ENCODE data around the gene CBFA2T3.

The CBFA2T3 gene

DNA sequence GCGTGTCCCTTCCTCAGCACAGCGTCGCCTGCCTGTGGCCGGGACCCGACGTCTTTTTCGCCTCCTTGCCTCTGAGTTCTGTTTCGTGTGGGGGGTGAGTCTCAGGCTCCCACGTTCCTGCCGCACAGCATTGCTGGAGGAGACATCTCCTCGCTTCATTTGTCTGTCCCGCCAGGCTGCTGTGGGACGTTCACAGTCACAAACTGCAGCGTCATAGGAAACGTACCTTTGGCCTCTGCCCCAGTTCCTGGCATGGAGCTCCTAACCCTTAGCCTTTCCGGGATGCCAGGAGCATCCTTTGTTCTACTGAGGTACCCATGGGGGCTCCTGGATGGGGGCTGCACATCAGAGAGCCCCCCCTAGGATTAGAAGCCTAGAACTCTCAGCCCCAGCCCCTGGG is 18.2 kb upstream of the CBFA2T3 start:
- DNase-seq: no peak

DNA sequence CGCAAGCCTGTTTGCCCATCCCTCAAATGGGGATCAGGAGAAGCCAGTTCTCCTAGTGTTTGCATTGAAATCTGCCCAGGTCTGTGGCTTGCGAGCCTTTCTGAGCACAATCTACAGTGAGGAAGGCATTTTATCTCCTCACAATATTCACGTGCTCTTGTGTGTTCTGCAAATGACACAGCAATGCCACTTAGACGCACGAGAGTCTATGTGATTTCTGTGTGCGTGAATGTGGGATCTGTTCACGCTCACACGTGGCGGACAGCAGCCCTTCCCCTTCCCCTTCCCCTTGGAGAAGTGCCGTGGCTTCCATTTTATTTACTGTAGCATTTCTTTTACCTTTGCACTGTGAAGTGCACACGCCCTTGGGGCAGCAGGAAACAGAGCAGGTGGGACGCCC is 17.7 kb upstream of the CBFA2T3 start:
- no peak for DNase-seq

DNA sequence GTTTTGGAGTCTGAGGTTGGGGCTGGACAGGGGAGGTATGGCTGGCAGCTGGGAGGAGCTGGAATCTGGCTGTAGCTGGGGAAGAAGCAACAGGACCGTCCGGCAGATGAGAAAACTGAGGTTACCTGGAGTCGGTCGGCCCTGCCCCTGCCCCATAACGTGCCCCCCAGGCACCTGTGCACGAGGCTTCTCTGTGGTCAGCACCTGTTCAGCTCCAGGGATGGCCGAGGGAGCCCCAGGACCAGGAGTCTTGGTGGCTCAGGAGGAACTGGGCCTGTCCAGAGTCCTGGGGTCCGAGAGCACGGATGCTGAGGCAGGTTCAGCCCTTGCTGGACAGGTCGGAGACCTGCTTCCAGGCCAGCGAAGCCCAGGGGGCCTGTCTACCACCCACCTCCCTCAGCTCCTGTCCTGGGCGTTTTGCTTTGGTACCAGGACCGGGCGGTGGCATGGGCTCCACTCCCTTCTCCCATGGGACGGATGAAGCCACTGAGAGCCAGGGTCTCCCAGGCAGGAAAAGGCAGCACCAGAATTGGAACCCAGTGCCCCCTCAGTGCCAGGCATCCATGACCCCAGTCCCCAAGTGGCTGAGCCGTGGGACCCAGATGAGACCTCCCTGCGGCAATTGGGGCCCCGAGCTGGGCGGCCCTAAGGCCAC is 17.1 kb upstream of the CBFA2T3 start:
- no peak for DNase-seq

DNA sequence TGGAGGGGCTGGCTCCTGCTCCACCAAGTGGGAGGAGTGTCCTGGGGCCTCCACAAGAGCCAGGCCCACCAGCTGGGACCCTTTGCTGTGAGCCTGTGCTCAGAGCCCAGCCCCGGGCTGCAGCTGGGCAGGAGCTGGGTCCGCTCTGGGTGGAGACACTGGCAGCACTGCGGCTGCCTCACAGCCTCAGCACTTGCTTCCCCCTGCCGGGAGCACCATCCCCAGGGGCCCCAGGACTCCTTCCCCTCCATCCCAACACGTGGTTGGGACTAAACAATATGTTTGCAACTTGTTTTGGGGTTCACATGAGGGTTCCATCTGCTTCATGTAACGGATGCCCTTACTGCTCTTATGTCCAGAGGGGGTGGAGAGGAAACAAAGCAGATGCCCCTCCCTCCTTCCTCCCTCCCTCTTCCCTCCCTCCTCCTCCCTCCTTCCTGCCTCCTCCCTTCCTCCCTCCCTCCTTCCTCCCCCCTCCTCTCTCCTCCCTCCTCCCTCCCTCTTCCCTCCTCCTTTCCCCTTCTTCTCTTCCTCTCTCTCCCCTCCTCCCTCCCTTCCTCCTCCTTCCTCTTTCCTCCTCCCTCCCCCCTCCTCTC is 16.3 kb upstream of the CBFA2T3 start:
- DNase-seq: no peak

DNA sequence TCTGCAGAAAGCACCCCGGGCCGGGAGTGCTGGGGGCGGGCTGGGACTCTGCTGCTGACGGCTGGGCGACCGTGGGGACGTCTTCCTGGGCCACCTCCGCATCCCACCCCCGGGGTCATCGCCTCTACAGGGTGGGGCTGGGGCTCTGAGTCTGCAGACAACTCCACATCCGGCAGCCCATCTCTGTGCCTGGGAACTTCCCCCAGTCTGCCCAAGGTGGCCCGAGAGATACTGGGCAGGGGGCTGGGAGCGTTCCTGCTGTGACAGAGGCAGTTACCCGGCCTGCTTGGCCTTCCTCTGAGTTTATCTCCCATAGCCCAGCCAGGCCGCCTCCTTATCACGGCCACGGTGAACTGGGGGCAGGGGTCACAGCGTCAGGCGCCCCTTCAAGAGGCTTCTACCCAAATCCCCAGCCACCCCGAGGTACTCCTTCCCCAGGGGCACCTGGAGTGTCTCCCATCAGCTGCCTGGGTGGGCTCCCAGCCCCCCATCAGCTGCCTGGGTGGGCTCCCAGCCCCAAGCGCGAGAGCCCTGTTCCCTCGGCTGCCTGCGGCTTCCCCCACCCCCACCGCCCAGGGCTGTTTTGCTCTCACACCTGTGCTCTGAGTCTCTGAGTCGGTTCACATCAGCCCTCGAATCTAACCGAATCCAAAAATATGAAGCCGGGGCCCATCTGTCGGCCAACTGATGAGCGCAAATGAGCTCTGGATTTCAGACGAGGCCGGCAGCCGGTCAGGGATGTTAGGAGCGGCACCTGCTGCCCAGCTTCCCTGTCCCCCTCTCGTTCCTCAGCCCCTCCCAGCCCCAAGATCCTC is 15.6 kb upstream of the CBFA2T3 start:
- no peak for DNase-seq

DNA sequence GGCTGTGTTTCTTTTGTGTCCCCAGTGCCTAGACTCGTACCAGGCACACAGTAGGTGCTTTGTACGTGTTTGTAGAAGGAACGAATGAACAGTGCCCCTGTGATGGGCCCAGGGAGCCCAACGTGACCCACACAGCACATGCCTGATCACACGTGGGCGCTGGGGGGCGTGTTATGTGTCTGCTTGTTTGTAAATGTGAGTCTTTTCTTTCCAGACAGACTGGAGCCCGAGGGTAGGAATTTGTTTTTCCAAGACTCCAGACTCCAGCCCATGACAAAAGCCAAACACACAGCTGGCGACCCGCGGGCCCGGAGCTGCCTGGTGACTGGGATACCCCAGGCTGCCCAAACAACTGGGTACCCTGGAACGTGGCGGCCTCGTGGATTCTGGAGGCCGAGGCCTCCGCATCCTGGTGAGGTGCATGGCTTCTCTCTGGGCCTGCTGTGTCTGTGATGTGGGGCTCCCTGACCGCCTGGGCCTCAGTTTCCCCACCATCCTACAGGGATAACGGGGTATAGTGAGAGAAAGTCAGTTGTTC is 14.9 kb upstream of the CBFA2T3 start:
- no peak for DNase-seq

DNA sequence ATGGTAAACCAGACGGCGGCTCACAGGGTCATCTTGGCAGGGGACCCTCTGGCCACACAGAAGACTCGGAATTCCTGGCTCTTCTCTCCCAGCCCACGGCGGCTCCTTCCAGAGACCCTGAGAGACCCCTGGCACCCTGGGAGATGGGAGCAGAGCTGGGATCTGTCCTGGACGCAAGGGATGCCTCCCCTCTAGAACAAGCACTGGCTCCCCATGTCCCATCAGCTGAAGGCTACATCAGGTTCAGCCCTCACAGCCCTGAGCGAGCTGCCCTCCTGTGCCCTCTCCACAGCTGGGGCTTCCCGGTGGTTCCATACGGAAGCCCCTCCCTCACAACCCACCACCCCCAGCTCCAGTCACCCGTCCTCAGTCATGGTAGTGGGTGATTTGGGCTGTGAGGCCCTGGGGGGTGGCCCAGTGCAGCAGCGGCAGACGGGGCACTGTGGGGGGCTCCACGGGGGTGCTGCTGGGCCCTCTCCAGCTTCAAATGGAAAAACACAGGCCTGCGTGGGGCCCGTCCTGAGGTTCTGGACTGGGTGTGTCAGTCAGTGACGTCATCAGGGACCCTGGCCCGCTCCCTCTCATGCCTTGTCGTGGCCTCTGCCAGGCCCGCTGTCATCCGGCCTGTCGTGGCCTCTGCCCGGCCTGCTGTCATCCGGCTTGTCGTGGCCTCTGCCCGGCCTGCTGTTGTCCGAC is 13.0 kb upstream of the CBFA2T3 start:
- no peak for DNase-seq

DNA sequence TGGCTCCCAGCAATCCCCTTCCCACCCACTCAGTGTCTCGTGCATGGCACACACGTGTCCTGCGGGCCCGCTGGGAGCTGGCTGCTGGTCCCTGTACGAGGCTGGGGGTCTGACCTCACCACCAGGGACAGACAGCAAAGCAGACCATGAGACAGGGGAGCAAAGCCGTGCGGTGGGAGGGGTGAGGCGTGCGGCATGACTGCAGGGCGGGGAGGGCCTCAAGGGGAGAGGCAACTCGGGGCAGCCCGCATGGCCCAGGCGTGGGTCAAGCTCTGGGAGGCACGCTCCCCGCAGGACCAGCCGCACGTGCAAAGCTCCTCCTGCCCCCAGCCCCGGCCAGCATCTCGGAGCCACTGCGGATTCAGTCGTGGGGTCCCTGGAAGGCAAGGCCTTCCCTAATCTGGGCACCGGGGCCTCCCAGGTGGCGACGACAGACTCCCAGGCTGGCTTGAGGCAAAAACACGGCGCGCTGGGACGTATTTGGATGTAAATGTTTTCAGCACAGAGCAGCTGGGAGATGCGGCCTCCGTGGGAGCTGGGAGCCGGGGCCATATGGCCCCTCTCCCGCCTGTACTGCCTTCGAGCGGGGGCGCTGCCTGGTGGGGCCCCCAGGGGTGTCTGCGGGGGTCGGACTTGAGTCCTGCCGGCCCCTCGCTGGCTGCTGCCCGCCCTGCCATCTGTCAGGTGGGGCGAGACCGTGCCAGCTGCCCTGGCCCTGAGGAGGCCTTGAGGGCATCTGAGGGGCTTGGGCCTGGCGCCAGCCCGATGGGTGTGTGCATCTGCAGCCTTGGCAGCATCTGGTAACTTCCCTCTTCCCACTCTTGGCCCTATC is 12.2 kb upstream of the CBFA2T3 start:
- no peak for DNase-seq

DNA sequence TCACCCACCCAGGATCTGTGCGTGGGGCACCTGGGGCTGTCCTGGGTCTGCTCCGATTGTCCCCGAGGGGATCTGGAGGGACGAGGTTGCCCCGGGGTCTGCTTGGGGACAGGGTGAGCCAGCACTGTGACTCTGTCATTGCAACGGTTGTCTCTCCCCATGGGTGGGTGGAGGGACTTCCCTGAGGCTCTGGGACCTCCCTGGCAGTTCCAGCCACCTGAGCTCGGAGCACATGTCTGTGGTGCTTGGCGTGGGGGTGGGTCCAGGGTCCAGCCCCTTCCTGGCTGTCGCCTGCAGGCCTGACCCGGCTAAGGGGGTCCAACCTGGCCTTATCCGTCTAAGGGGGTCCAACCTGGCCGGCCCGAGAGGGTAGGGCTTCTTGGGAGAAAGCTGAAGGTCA is 8.5 kb upstream of the CBFA2T3 start:
- no peak for DNase-seq

DNA sequence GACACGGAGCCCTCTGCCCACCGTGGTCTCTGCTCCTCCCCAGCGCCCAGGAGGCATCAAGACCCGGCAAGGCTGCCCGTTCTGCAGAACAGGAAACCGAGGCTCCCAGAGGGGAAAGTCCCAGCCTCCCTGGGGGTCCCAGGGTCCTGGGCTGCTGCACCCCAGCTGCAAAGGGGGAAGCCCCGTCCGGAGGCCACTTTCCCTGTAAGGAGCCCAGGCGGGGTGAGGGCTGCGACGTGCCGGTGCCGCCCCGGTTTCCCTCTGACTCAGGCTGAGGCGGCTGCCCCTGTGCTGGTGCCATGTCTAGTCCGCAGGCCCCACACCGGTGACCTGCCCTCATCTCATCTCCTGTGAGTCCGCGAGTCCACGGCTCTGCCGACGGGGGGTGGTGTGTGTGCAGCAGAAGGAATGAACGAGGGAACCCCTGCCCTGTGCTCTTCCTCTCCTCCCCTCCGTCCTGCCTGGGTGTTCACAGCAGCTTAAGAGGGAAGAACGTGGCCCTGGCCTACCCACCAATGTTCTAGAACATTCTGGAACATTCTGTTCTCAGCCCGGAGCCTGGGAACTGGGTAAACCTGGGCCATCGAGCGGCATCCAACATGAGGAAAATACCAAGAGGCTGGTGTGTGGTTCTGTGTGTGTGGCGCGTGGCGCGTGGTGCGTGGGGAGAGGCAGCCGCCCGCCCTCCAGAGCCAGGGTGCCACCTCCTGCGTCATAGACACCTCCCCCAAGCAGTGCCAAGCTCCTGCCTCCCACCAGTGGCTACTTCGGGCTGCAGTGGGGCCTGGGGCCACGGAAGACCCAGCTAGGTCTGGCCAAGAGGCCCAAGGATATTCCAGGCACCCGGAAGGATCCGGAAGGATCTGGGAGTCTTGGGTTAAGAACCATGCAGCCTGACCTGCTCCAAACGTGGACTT is 7.0 kb upstream of the CBFA2T3 start:
- DNase-seq: no peak

DNA sequence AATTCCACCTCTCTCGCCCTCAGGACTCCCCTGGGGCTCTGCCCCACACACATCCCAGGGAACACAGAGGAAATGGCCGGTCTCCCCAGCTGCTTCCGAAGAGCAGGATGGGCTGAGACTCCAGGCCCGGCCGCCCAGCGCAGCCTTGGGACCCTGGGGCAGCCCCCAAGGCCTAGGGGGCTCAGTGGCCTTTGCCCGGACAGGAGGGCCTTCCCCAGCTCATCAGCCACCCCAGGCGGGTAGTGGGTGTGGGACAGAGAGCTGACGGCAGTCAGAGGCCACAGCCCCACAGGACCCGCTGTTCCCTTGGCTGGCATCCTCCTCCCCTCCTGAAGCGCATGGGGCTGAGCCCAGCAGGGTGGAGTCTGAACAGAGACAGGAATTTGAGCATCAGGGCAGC is 6.2 kb upstream of the CBFA2T3 start:
- DNase-seq: no peak

DNA sequence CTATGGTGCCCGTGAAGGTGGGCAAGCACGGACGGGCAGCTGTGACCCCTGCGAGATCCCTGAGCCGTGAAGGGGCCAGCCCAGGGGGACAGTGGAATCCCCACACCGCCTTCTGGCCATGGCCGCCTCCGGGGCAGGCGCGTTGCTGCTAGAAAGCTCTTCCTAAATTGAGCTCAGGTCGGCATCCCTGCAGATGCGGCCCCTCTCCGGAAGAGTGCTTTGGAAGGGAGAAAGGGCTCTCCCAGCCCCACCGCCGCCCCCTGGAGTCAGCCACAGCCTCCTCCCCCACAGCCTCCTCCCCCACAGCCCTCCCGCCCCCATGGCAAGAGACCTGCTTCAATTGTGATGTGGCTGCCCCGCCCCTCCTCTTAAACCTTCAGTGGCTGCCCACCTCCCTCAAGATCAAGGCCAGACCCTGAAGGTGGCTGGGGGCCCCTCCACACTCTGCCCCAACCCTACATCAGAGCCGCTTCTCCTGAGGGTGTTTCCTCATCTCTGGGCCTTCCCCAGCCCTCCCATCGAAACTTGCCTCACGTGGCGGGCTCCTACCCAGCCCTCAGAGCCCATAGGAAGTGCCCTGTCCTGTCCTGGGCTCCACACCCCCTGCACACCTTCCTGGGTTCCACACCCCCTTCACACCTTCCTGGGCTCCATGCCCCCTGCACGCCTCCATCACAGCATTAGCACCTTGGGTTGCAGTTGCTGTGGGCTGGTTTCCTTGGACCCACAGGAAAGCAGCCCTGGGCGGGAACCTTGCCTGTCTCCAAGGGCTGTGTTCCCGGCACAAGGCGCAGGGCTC is 5.5 kb upstream of the CBFA2T3 start:
- no peak for DNase-seq

DNA sequence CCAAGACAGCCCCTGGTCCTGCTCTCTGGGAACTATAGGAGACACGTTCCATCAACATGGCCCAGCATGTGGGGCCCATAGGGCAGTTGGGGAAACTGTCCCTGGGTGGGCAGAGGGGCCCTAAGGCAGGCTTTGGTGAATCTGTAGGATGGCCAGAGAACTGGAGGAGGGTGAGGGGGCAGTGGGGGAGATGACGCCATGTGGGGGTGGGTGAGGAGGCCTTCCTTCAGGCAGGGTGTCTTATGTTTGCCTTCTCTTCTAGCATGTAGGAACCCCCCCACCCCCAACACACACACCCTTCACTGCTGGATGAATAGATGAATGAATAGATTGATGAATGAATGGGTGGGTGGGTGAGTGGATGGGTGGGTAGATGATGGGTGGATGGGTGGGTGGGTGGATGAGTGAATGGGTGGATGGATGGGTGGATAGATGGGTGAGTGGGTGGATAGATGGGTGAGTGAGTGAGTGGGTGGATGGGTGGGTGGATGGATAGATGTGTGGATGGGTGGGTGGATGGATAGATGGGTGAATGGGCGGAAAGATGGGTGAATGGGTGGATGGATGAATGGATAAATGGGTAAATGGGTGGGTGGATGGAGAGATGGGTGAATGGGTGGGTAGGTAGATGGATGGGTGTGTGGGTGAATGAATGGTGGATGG is 2.5 kb upstream of the CBFA2T3 start:
- DNase-seq: no peak

DNA sequence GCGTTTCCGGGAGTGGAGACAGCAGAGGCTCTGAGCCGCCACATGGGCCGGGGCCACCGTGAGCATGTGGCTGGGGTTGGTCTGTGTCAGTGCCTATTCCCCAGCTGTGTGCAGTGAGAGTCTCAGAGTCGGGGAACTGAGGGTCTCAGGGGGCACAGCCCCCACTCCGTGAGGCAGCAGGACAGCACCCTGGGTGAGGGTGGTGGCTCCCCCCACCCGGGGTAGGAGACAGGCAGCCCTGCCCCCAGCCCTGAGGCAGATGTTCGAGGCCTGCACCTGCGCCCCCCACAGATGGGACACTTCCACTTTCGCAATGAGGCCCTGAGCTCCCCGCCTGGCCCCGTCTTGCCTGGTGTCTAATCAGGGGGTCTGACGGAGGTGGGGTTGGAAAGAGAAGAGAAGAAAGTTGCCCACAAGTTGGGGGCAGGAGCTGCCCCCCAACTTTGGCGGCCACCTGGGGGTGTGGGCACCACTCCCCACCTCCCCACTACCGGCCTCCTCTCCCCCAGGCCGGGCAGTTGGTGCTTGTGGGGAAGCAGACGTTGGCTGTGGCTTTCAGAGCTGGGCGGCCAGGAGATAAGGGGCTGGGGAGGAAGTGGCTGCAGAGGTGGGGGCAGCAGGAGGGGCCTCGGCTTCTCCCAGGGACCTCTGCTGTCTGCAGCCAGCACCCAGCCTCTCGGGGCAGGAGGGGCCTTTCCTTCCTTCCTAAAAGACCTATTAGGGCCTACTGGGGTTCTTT is 1.8 kb upstream of the CBFA2T3 start:
- DNase-seq: no peak

DNA sequence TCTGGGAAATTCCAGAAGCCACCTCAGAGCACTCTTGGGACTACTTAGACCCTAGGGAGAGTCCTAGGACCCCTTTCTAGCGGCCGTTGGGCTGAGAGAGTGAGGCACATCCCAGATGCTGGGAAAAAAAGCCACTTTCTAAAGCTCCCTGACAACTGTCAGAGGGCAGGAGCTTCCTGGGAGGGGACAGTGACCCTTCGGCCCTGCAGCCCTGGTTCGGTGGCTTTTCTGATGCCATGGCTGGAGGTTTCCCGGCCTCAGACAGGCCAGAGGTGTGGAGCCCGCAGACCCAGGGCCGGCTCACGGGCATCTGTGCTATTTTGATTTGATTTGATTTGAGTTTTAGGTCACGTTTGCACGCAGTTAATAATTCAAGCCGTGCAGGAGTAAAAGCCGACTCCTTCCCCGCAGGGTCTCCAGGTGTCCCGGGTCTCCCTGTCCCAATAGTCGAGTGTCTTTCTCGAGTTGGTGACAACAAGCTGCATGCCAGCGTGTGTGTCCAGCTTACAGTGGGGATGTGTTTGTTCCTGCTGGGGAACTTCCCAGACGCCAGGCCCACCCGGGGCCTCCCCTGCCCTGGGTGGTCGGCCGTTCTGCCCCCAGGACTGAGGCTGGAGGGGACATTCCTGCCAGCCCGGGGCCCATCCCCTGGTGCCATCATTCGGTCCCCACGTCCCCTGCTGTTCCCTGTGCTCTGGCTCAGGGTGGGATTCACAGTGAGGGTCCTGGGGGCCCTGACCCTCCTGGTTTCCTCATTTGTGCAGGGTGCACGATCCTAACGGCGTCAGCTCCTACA is 1.0 kb upstream of the CBFA2T3 start:
- no peak for DNase-seq

DNA sequence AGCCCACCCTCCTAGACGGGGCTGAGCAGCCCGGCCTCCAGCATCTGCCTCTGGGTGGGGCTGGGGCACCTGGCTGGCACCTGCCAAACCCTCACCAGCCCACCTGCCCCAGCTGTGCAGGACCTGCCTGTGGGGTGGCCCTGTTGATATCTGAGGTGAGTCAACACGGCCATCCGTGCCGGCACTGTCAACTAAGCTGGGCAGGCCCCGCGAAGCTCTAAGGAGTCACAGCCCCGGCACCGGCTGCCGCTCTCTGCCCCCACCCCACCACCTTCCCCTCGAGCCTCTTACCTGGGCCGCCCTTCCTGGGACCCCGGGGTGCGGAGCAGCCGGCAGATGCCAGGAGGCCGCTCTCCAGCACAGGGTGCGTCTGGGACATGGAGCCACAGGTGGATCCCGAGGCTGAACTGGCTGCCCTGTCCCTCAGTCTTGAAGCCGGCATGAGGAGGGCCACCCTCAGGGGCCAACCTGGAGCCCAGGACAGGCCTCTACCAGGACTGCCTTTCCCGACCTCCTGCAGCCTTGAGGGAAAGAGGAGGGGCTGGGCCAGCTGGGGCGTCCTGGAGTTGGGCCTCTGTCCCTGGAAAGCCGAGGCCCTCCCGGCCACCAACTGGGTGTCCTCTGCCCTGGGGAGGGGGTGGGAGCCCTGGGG is 515 bp downstream of the CBFA2T3 start:
- DNase-seq: no peak

DNA sequence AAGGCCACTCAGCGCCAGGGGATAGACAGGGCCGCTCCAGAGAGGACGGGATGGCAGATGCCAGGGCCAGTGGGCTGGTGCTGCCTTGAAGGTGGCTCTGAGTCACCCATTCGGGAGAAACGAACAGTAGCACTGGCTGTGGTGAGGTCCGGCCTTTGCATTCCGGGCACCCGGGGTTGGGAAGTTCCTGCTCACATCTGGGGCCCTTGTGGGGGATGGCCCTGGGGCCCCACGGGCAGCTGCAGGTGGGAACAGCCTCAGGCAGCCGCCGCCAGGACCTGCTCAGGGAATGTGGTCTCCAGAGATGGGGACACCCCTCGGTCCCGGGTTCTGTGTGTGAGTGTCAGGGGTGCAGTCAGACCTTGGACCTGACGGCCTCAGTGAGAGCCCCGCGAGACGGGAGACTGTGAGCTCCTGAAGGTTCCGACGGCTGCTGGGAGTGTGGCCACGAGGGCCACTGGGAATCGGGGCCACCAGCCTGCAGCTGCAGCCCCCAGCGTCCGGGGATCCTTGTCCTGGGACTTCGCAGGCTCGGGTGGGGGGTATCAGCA is 1.4 kb downstream of the CBFA2T3 start:
- DNase-seq: no peak

DNA sequence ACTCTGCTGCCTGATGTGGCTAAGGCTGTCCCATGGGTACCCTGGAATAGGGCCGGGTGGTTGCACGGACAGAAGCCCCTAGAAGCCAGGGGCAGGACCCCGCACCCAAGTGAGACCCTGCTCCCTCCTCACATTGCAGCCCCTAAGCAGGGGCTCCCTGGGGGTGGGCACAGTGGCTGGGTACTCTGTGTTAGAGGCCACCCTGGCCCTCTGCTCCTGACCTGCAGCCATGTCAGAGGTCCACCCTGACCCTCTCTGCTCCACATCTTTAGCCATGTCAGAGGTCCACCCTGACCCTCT is 2.1 kb downstream of the CBFA2T3 start:
- no peak for DNase-seq

Data from fibroblast of skin of right quadriceps (primary cell).